ENCODE measurements around the gene CNKSR3.
A peak's percentile ranks its signal among the peaks of the same experiment; 100 is the strongest.

The CNKSR3 gene

GRCh38 chr6:154460306-154461071, 50.0 kb downstream of the CNKSR3 start:
- no peaks in the 10 kb centered on the region for H3K9me3 ChIP-seq (ENCODE audit: control insufficient read depth in 1 of 2, low read length in 2 of 2)
- H3K4me1 ChIP-seq (ENCODE audit: control insufficient read depth in 1 of 2, insufficient read depth in 2 of 2, low read length in 2 of 2): peaks cover 0 to 16% of the 10 kb centered on the region in 2 donors
- H3K36me3 ChIP-seq (ENCODE audit: control insufficient read depth in 1 of 2, insufficient read depth in 2 of 2, low read length in 2 of 2): peaks cover 0 to 5% of the 10 kb centered on the region in 2 donors
- no peak overlapping the region for H3K4me3 ChIP-seq (ENCODE audit: low read depth in 1 of 2, low read length in 2 of 2)
- no peaks in the 10 kb centered on the region for H3K27me3 ChIP-seq (ENCODE audit: low read depth, low read length)
- peak overlapping the region; percentile 68 for H3K27ac ChIP-seq (ENCODE audit: low read length)

GRCh38 chr6:154459513-154459912, 51.0 kb downstream of the CNKSR3 start:
- no peaks in the 10 kb centered on the region for H3K27me3 ChIP-seq (ENCODE audit: low read depth, low read length)
- H3K9me3 ChIP-seq (ENCODE audit: control insufficient read depth in 1 of 2, low read length in 2 of 2): no peaks in the 10 kb centered on the region
- peaks cover 0 to 5% of the 10 kb centered on the region in 2 donors for H3K36me3 ChIP-seq (ENCODE audit: control insufficient read depth in 1 of 2, insufficient read depth in 2 of 2, low read length in 2 of 2)
- peaks cover 0 to 16% of the 10 kb centered on the region in 2 donors for H3K4me1 ChIP-seq (ENCODE audit: control insufficient read depth in 1 of 2, insufficient read depth in 2 of 2, low read length in 2 of 2)
- peak overlapping the region; percentile 68 for H3K27ac ChIP-seq (ENCODE audit: low read length)
- H3K4me3 ChIP-seq (ENCODE audit: low read depth in 1 of 2, low read length in 2 of 2): no peak overlapping the region

GRCh38 chr6:154458565-154459470, 51.7 kb downstream of the CNKSR3 start:
- Histone ChIP-seq H3K4me1 (ENCODE audit: control insufficient read depth in 1 of 2, insufficient read depth in 2 of 2, low read length in 2 of 2) (peaks cover 0 to 16% of the 10 kb centered on the region in 2 donors), H3K27ac (ENCODE audit: low read length) (peak overlapping the region; percentile 68), H3K27me3 (ENCODE audit: low read depth, low read length) (no peaks in the 10 kb centered on the region), H3K4me3 (ENCODE audit: low read depth in 1 of 2, low read length in 2 of 2) (no peak overlapping the region), H3K9me3 (ENCODE audit: control insufficient read depth in 1 of 2, low read length in 2 of 2) (no peaks in the 10 kb centered on the region), H3K36me3 (ENCODE audit: control insufficient read depth in 1 of 2, insufficient read depth in 2 of 2, low read length in 2 of 2) (peaks cover 0 to 5% of the 10 kb centered on the region in 2 donors)

GRCh38 chr6:154457881-154458284, 52.6 kb downstream of the CNKSR3 start:
- Histone ChIP-seq H3K36me3 (ENCODE audit: control insufficient read depth in 1 of 2, insufficient read depth in 2 of 2, low read length in 2 of 2) (peaks cover 0 to 5% of the 10 kb centered on the region in 2 donors), H3K27me3 (ENCODE audit: low read depth, low read length) (no peaks in the 10 kb centered on the region), H3K27ac (ENCODE audit: low read length) (no peak overlapping the region), H3K4me1 (ENCODE audit: control insufficient read depth in 1 of 2, insufficient read depth in 2 of 2, low read length in 2 of 2) (peaks cover 4 to 16% of the 10 kb centered on the region in 2 donors), H3K4me3 (ENCODE audit: low read depth in 1 of 2, low read length in 2 of 2) (no peak overlapping the region), H3K9me3 (ENCODE audit: control insufficient read depth in 1 of 2, low read length in 2 of 2) (no peaks in the 10 kb centered on the region)

GRCh38 chr6:154457046-154457713, 53.3 kb downstream of the CNKSR3 start:
- peaks cover 4 to 16% of the 10 kb centered on the region in 2 donors for H3K4me1 ChIP-seq (ENCODE audit: control insufficient read depth in 1 of 2, insufficient read depth in 2 of 2, low read length in 2 of 2)
- H3K9me3 ChIP-seq (ENCODE audit: control insufficient read depth in 1 of 2, low read length in 2 of 2): no peaks in the 10 kb centered on the region
- no peak overlapping the region for H3K27ac ChIP-seq (ENCODE audit: low read length)
- peaks cover 0 to 5% of the 10 kb centered on the region in 2 donors for H3K36me3 ChIP-seq (ENCODE audit: control insufficient read depth in 1 of 2, insufficient read depth in 2 of 2, low read length in 2 of 2)
- H3K4me3 ChIP-seq (ENCODE audit: low read depth in 1 of 2, low read length in 2 of 2): no peak overlapping the region
- no peaks in the 10 kb centered on the region for H3K27me3 ChIP-seq (ENCODE audit: low read depth, low read length)

- Histone ChIP-seq H3K36me3 (ENCODE audit: control insufficient read depth in 1 of 2, insufficient read depth in 2 of 2, low read length in 2 of 2) (peaks cover 0 to 3% of the 10 kb centered on the region in 2 donors), H3K4me1 (ENCODE audit: control insufficient read depth in 1 of 2, insufficient read depth in 2 of 2, low read length in 2 of 2) (peaks cover 5 to 12% of the 10 kb centered on the region in 2 donors), H3K9me3 (ENCODE audit: control insufficient read depth in 1 of 2, low read length in 2 of 2) (no peaks in the 10 kb centered on the region), H3K27me3 (ENCODE audit: low read depth, low read length) (no peaks in the 10 kb centered on the region), H3K27ac (ENCODE audit: low read length) (peak overlapping the region; percentile 14), H3K4me3 (ENCODE audit: low read depth in 1 of 2, low read length in 2 of 2) (no peak overlapping the region)
Measured at GRCh38 chr6:154453329-154453728, 57.2 kb downstream of the CNKSR3 start.

GRCh38 chr6:154450498-154450897, 60.0 kb downstream of the CNKSR3 start:
- Histone ChIP-seq H3K27me3 (ENCODE audit: low read depth, low read length) (no peaks in the 10 kb centered on the region), H3K27ac (ENCODE audit: low read length) (no peak overlapping the region), H3K4me3 (ENCODE audit: low read depth in 1 of 2, low read length in 2 of 2) (no peak overlapping the region), H3K4me1 (ENCODE audit: control insufficient read depth in 1 of 2, insufficient read depth in 2 of 2, low read length in 2 of 2) (peaks cover 9 to 10% of the 10 kb centered on the region in 2 donors), H3K9me3 (ENCODE audit: control insufficient read depth in 1 of 2, low read length in 2 of 2) (no peaks in the 10 kb centered on the region), H3K36me3 (ENCODE audit: control insufficient read depth in 1 of 2, insufficient read depth in 2 of 2, low read length in 2 of 2) (peaks cover 0 to 3% of the 10 kb centered on the region in 2 donors)

- Histone ChIP-seq H3K9me3 (ENCODE audit: control insufficient read depth in 1 of 2, low read length in 2 of 2) (no peaks in the 10 kb centered on the region), H3K36me3 (ENCODE audit: control insufficient read depth in 1 of 2, insufficient read depth in 2 of 2, low read length in 2 of 2) (peaks cover 0 to 3% of the 10 kb centered on the region in 2 donors), H3K27ac (ENCODE audit: low read length) (peak overlapping the region; percentile 89), H3K4me1 (ENCODE audit: control insufficient read depth in 1 of 2, insufficient read depth in 2 of 2, low read length in 2 of 2) (peaks cover 9% of the 10 kb centered on the region in 2 donors), H3K4me3 (ENCODE audit: low read depth in 1 of 2, low read length in 2 of 2) (peak overlapping the region in 1 of 2 donors; percentile 18), H3K27me3 (ENCODE audit: low read depth, low read length) (no peaks in the 10 kb centered on the region)
Measured at GRCh38 chr6:154448448-154449096, 61.9 kb downstream of the CNKSR3 start.

- H3K9me3 ChIP-seq (ENCODE audit: control insufficient read depth in 1 of 2, low read length in 2 of 2): no peaks in the 10 kb centered on the region
- H3K4me3 ChIP-seq (ENCODE audit: low read depth in 1 of 2, low read length in 2 of 2): peak overlapping the region in 1 of 2 donors; percentile 18
- peaks cover 5 to 9% of the 10 kb centered on the region in 2 donors for H3K4me1 ChIP-seq (ENCODE audit: control insufficient read depth in 1 of 2, insufficient read depth in 2 of 2, low read length in 2 of 2)
- peaks cover 0 to 3% of the 10 kb centered on the region in 2 donors for H3K36me3 ChIP-seq (ENCODE audit: control insufficient read depth in 1 of 2, insufficient read depth in 2 of 2, low read length in 2 of 2)
- H3K27ac ChIP-seq (ENCODE audit: low read length): peak overlapping the region; percentile 89
- H3K27me3 ChIP-seq (ENCODE audit: low read depth, low read length): no peaks in the 10 kb centered on the region
Measured at GRCh38 chr6:154447954-154448353, 62.5 kb downstream of the CNKSR3 start.

- Histone ChIP-seq H3K4me1 (ENCODE audit: control insufficient read depth in 1 of 2, insufficient read depth in 2 of 2, low read length in 2 of 2) (peaks cover 5 to 9% of the 10 kb centered on the region in 2 donors), H3K4me3 (ENCODE audit: low read depth in 1 of 2, low read length in 2 of 2) (no peak overlapping the region), H3K27me3 (ENCODE audit: low read depth, low read length) (no peaks in the 10 kb centered on the region), H3K9me3 (ENCODE audit: control insufficient read depth in 1 of 2, low read length in 2 of 2) (no peaks in the 10 kb centered on the region), H3K36me3 (ENCODE audit: control insufficient read depth in 1 of 2, insufficient read depth in 2 of 2, low read length in 2 of 2) (peaks cover 0 to 3% of the 10 kb centered on the region in 2 donors), H3K27ac (ENCODE audit: low read length) (no peak overlapping the region)
Measured at GRCh38 chr6:154446984-154447383, 63.5 kb downstream of the CNKSR3 start.

All from muscle layer of duodenum (tissue), 2 donors.